Stomach (tissue), 4 donors: ENCODE data around the gene FBP1.

Experiments used
- CTCF ChIP-seq, 7 experiments: fragments of 450-650 bp in 4 of 7; fragments of 200-600 bp in 3 of 7; sonication (generic) in 3 of 7; IDR thresholded peaks; one replicate each; pipeline ENCODE4 v1.5.1; 2016 to 2019; ENCODE audit warnings: antibody characterized with exemption in 7 of 7, control low read depth in 2 of 7, mild to moderate bottlenecking in 1 of 7
- POLR2AphosphoS5 ChIP-seq, 3 donors: sonication (generic); formaldehyde crosslinking; IDR thresholded peaks; one replicate each; pipeline ENCODE4 v1.6.1; 2016; ENCODE audit warnings: antibody characterized with exemption in 3 of 3

GRCh38 chr9:94632737-94633136 is 6.6 kb downstream of the FBP1 start:
- TF ChIP-seq CTCF (IDR thresholded peaks at IDR 0.05) (no peak), POLR2AphosphoS5 (IDR thresholded peaks at IDR 0.05) (no peak)
